Breast epithelium (tissue), 4 donors: ENCODE data around the gene HAGHL. TPM values are rescaled to one million over a fixed set of nuclear protein-coding genes. Genes with fewer than 3 reads are reported as not detected.

Experiments
- DNase-seq, 2 donors: peaks; one replicate each; pipeline ENCODE4 v3.0.0-alpha.2; 2019; ENCODE audit warnings: low spot score in 2 of 2
- H3K27ac ChIP-seq, 2 donors: fragments of 200-600 bp; sonication (generic) in 1 of 2; one replicate each; pipeline ENCODE4 v1.5.1; 2016 to 2019; ENCODE audit warnings: mild to moderate bottlenecking in 1 of 2
- H3K27me3 ChIP-seq, 2 donors: fragments of 200-600 bp; sonication (generic) in 1 of 2; one replicate each; pipeline versions ENCODE4 v1.5.1 to v1.6.0; 2017 to 2019; ENCODE audit warnings: control low read depth in 1 of 2, mild to moderate bottlenecking in 1 of 2
- H3K36me3 ChIP-seq: fragments of 200-600 bp; one replicate; pipeline ENCODE4 v1.5.1; 2019
- H3K4me1 ChIP-seq, 2 donors: fragments of 200-600 bp; sonication (generic); one replicate each; pipeline ENCODE4 v1.5.1; 2016 to 2019; ENCODE audit warnings: control low read depth in 1 of 2
- H3K4me3 ChIP-seq, 3 donors: fragments of 200-600 bp; sonication (generic); 1 replicate in 2 of 3; 2 replicates in 1 of 3; pipeline ENCODE4 v1.5.1; 2016 to 2019; ENCODE audit warnings: mild to moderate bottlenecking in 3 of 3, moderate library complexity in 2 of 3
- H3K9me3 ChIP-seq, 2 donors: fragments of 200-600 bp; sonication (generic) in 1 of 2; one replicate each; pipeline ENCODE4 v1.5.1; 2016 to 2019; ENCODE audit warnings: control low read depth in 1 of 2
- CTCF ChIP-seq, 3 donors: fragments of 450-650 bp; IDR thresholded peaks; one replicate each; pipeline ENCODE4 v1.5.1; 2016 to 2017; ENCODE audit warnings: antibody characterized with exemption in 3 of 3, mild to moderate bottlenecking in 3 of 3, moderate library complexity in 3 of 3
- POLR2A ChIP-seq: fragments of 450-650 bp; IDR thresholded peaks from one replicate; pipeline ENCODE4 v1.6.1; 2016; ENCODE audit warnings: antibody characterized with exemption, mild to moderate bottlenecking, moderate library complexity
- POLR2AphosphoS5 ChIP-seq, 3 donors: sonication (generic); formaldehyde crosslinking; IDR thresholded peaks; one replicate each; pipeline ENCODE4 v1.6.1; 2017; ENCODE audit warnings: antibody characterized with exemption in 3 of 3
- intact Hi-C: fragments of 100-400 bp; cut with DNase I; formaldehyde crosslinking; loops from one replicate; pipeline ENCODE4 v1.15.1; 2023; ENCODE audit warnings: low total_unique reads
- total RNA-seq, 3 donors: library from RNA; depleted of rRNA; stranded (reverse); fragments of >200 nt; gene quantifications; one replicate each; pipeline ENCODE4 v1.1.0, GENCODE V29; 2016

The HAGHL gene
- total RNA-seq, 3 donors from 2014 or later, result 4.3 to 7.5 (median 5.1) TPM

GRCh38 chr16:728890-729744, 2.2 kb downstream of the HAGHL start:
- Histone ChIP-seq H3K36me3 (no peaks in the 10 kb centered on the region), H3K27me3 (no peaks in the 10 kb centered on the region), H3K27ac (no peak overlapping the region), H3K4me1 (peaks cover 0 to 16% of the 10 kb centered on the region in 2 donors), H3K4me3 (peak overlapping the region in 2 of 3 donors; percentile 61 to 77), H3K9me3 (no peaks in the 10 kb centered on the region)
- intact Hi-C loops, result no loop called here
- no peak for TF ChIP-seq POLR2A
- TF ChIP-seq POLR2AphosphoS5 (IDR thresholded peaks at IDR 0.05), result no peak
- TF ChIP-seq CTCF (IDR thresholded peaks at IDR 0.05), result no peak
- DNase-seq, result no peak

- H3K4me1 ChIP-seq, result peaks cover 0 to 16% of the 10 kb centered on the region in 2 donors
- intact Hi-C loops, result no loop called here
- H3K27ac ChIP-seq, result no peak overlapping the region
- no peaks in the 10 kb centered on the region for H3K9me3 ChIP-seq
- TF ChIP-seq CTCF (IDR thresholded peaks at IDR 0.05), result no peak
- TF ChIP-seq POLR2A, result no peak
- TF ChIP-seq POLR2AphosphoS5 (IDR thresholded peaks at IDR 0.05), result no peak
- no peaks in the 10 kb centered on the region for H3K27me3 ChIP-seq
- no peak for DNase-seq
- no peaks in the 10 kb centered on the region for H3K36me3 ChIP-seq
- no peak overlapping the region for H3K4me3 ChIP-seq
Measured at GRCh38 chr16:729768-730665, 3.1 kb downstream of the HAGHL start.

- Histone ChIP-seq H3K36me3 (no peaks in the 10 kb centered on the region), H3K4me3 (no peak overlapping the region), H3K27me3 (no peaks in the 10 kb centered on the region), H3K9me3 (no peaks in the 10 kb centered on the region), H3K4me1 (peaks cover 0 to 16% of the 10 kb centered on the region in 2 donors), H3K27ac (no peak overlapping the region)
- TF ChIP-seq POLR2A, result no peak
- TF ChIP-seq POLR2AphosphoS5 (IDR thresholded peaks at IDR 0.05), result no peak
- no peak for TF ChIP-seq CTCF (IDR thresholded peaks at IDR 0.05)
- intact Hi-C loops, result no loop called here
- no peak for DNase-seq
Measured at GRCh38 chr16:730666-731509, 4.0 kb downstream of the HAGHL start.

- DNase-seq, result no peak
- intact Hi-C loops, result no loop called here
- Histone ChIP-seq H3K27ac (no peak overlapping the region), H3K9me3 (no peaks in the 10 kb centered on the region), H3K36me3 (no peaks in the 10 kb centered on the region), H3K4me1 (peaks cover 0 to 9% of the 10 kb centered on the region in 2 donors), H3K4me3 (no peak overlapping the region), H3K27me3 (no peaks in the 10 kb centered on the region)
- TF ChIP-seq POLR2A (no peak), POLR2AphosphoS5 (IDR thresholded peaks at IDR 0.05) (no peak), CTCF (IDR thresholded peaks at IDR 0.05) (no peak)
Measured at GRCh38 chr16:732332-732731, 5.4 kb downstream of the HAGHL start.
